Naive thymus-derived CD4-positive, alpha-beta T cell (primary cell): Measurements from ENCODE around the gene GCHFR. TPM values are rescaled to one million over a fixed set of nuclear protein-coding genes. Genes with fewer than 3 reads are reported as not detected.

Experiments
- ATAC-seq: fragments of 150-1000 bp; cut with Tn5 transposase; 2 replicates; pipeline ENCODE4 v1.10.0; 2021; ENCODE audit warnings: mild to moderate bottlenecking, moderate library complexity
- CTCF ChIA-PET: fragments of 350-600 bp; sonication (Branson Sonifier 250); formaldehyde crosslinking; loops from one replicate; lab custom pipeline; 2021; ENCODE audit warnings: antibody characterized with exemption; lab: Charles Lee
- POLR2A ChIA-PET: fragments of 350-600 bp; sonication (Branson Sonifier 250); formaldehyde crosslinking; loops from one replicate; lab custom pipeline; 2021; ENCODE audit warnings: antibody characterized with exemption, inconsistent platforms; lab: Charles Lee
- DNase-seq, 9 donors: peaks; one replicate each; pipeline versions ENCODE4 v3.0.0 to v3.0.0-alpha.2; 2020 to 2022; ENCODE audit warnings: mixed read lengths in 1 of 9
- H3K27ac ChIP-seq: one replicate; pipeline ENCODE4 v1.7.0; 2013; ENCODE audit warnings: mild to moderate bottlenecking, low read depth, low read length, moderate library complexity
- H3K27me3 ChIP-seq, 2 donors: one replicate each; pipeline ENCODE4 v1.7.0; 2013; ENCODE audit warnings: low read length in 2 of 2, mild to moderate bottlenecking in 2 of 2, moderate library complexity in 2 of 2; ENCODE audit not compliant: control insufficient read depth in 2 of 2, insufficient read depth in 2 of 2
- H3K36me3 ChIP-seq, 3 experiments: 1 replicate in 2 of 3; 2 replicates in 1 of 3; pipeline ENCODE4 v1.7.0; 2013; ENCODE audit warnings: low read length in 3 of 3, mild to moderate bottlenecking in 3 of 3, moderate library complexity in 1 of 3; ENCODE audit not compliant: insufficient read depth in 3 of 3, control insufficient read depth in 2 of 3
- H3K4me1 ChIP-seq, 2 donors: one replicate each; pipeline ENCODE4 v1.7.0; 2013; ENCODE audit warnings: low read length in 2 of 2, mild to moderate bottlenecking in 2 of 2, moderate library complexity in 1 of 2; ENCODE audit not compliant: control insufficient read depth in 2 of 2, insufficient read depth in 2 of 2
- H3K4me3 ChIP-seq: 2 replicates; pipeline ENCODE4 v1.7.0; 2013; ENCODE audit warnings: mild to moderate bottlenecking, low read length
- H3K9me3 ChIP-seq, 3 experiments: 1 replicate in 2 of 3; 2 replicates in 1 of 3; pipeline ENCODE4 v1.7.0; 2013; ENCODE audit warnings: low read length in 3 of 3; ENCODE audit not compliant: control insufficient read depth in 2 of 3
- H3K27ac Mint-ChIP-seq, 9 donors: one replicate each; pipeline ENCODE4 v1.8.0; 2020 to 2022; ENCODE audit warnings: mixed read lengths in 9 of 9, mild to moderate bottlenecking in 8 of 9, moderate library complexity in 5 of 9, inconsistent platforms in 2 of 9
- H3K27me3 Mint-ChIP-seq, 5 donors: one replicate each; pipeline ENCODE4 v1.8.0; 2021 to 2022; ENCODE audit warnings: mixed read lengths in 5 of 5, mild to moderate bottlenecking in 1 of 5
- H3K36me3 Mint-ChIP-seq, 5 donors: one replicate each; pipeline ENCODE4 v1.8.0; 2020 to 2022; ENCODE audit warnings: mixed read lengths in 5 of 5, mild to moderate bottlenecking in 3 of 5, inconsistent platforms in 1 of 5
- H3K4me1 Mint-ChIP-seq, 7 donors: one replicate each; pipeline ENCODE4 v1.8.0; 2020 to 2022; ENCODE audit warnings: mixed read lengths in 7 of 7, mild to moderate bottlenecking in 3 of 7, inconsistent platforms in 1 of 7
- H3K4me3 Mint-ChIP-seq, 10 donors: one replicate each; pipeline ENCODE4 v1.8.0; 2020 to 2022; ENCODE audit warnings: mild to moderate bottlenecking in 10 of 10, mixed read lengths in 10 of 10, moderate library complexity in 6 of 10, inconsistent platforms in 2 of 10
- H3K9me3 Mint-ChIP-seq, 11 donors: one replicate each; pipeline ENCODE4 v1.8.0; 2020 to 2022; ENCODE audit warnings: mixed read lengths in 11 of 11, mild to moderate bottlenecking in 4 of 11, inconsistent platforms in 1 of 11, moderate library complexity in 1 of 11
- intact Hi-C, 2 donors: fragments of 100-400 bp; cut with micrococcal nuclease; formaldehyde crosslinking; loops; one replicate each; pipeline ENCODE4 v1.15.1; 2023
- polyA plus RNA-seq, 2 donors: library from polyadenylated mRNA; unstranded; fragments of 300-500 nt; fragmentation: Illumina TruSeq; gene quantifications; one replicate each; pipeline ENCODE4 v1.2.3, GENCODE V29; 2021
- total RNA-seq, 6 experiments: library from RNA in 5 of 6; stranded (reverse) in 5 of 6; gene quantifications; 1 replicate in 5 of 6; 2 replicates in 1 of 6; pipeline ENCODE4 v1.2.3 and lab custom pipeline; 2021 to 2026

Gene GCHFR
- total and polyA plus RNA-seq, 7 experiments from 2014 or later: 14.5 to 83.2 (median 22.1) TPM

GRCh38 chr15:40770147-40770721 lies 6.4 kb downstream of the GCHFR start:
- H3K27me3 Mint-ChIP-seq: no peaks in the 10 kb centered on the region
- peak overlapping the region; percentile 59 for H3K27ac ChIP-seq
- DNase-seq (no peak), ATAC-seq (no peak)
- CTCF ChIA-PET: interaction anchor here (0.7 to 2.1 kb wide), 3 partner anchors 12 to 26 kb away, joined by 3 to 10 read pairs (median 6); no protein-coding TSS in a partner anchor
- no peaks in the 10 kb centered on the region for H3K9me3 ChIP-seq
- peaks cover 0 to 52% (median 8%) of the 10 kb centered on the region in 3 experiments for H3K36me3 ChIP-seq
- intact Hi-C loops: no loop called here
- POLR2A ChIA-PET: interaction anchor here (2.7 kb wide), 1 partner anchor 75 kb away, joined by 13 read pairs; the partner anchor contains the start of gene RAD51
- peaks cover 0 to 16% (median 8%) of the 10 kb centered on the region in 5 donors for H3K36me3 Mint-ChIP-seq
- H3K4me3 Mint-ChIP-seq: peak overlapping the region in 8 of 10 donors; percentile 29 to 73 (median 58)
- H3K9me3 Mint-ChIP-seq: no peaks in the 10 kb centered on the region
- H3K27me3 ChIP-seq: no peaks in the 10 kb centered on the region
- no peak overlapping the region for H3K4me3 ChIP-seq
- H3K27ac Mint-ChIP-seq: peak overlapping the region; percentile 80 to 93 (median 88)
- H3K4me1 ChIP-seq: peaks cover 3 to 20% of the 10 kb centered on the region in 2 donors
- peaks cover 22 to 39% (median 28%) of the 10 kb centered on the region in 7 donors for H3K4me1 Mint-ChIP-seq

- Mint-ChIP-seq H3K4me1 (peaks cover 17 to 29% (median 23%) of the 10 kb centered on the region in 7 donors), H3K36me3 (peaks cover 0 to 16% (median 8%) of the 10 kb centered on the region in 5 donors), H3K27me3 (no peaks in the 10 kb centered on the region), H3K9me3 (no peaks in the 10 kb centered on the region), H3K27ac (peak overlapping the region in 1 of 9 donors; percentile 25), H3K4me3 (no peak overlapping the region)
- Histone ChIP-seq H3K4me3 (no peak overlapping the region), H3K36me3 (peaks cover 0 to 63% (median 18%) of the 10 kb centered on the region in 3 experiments), H3K27me3 (no peaks in the 10 kb centered on the region), H3K4me1 (peaks cover 0 to 17% of the 10 kb centered on the region in 2 donors), H3K27ac (no peak overlapping the region), H3K9me3 (no peaks in the 10 kb centered on the region)
- intact Hi-C loops: no loop called here
- ChIA-PET CTCF (interaction anchor here (0.6 to 2.1 kb wide), 2 partner anchors 11 to 18 kb away, joined by 3 to 10 read pairs; no protein-coding TSS in a partner anchor), POLR2A (interaction anchor here (2.7 kb wide), 1 partner anchor 76 kb away, joined by 13 read pairs; the partner anchor contains the start of gene RAD51)
- ATAC-seq (no peak), DNase-seq (no peak)
Measured at GRCh38 chr15:40771242-40771641, 7.4 kb downstream of the GCHFR start.

GRCh38 chr15:40772014-40772413 lies 8.1 kb downstream of the GCHFR start:
- Mint-ChIP-seq H3K36me3 (peaks cover 0 to 23% (median 8%) of the 10 kb centered on the region in 5 donors), H3K27ac (peak overlapping the region in 1 of 9 donors; percentile 36), H3K27me3 (no peaks in the 10 kb centered on the region), H3K4me3 (no peak overlapping the region), H3K4me1 (peaks cover 19 to 33% (median 24%) of the 10 kb centered on the region in 7 donors), H3K9me3 (no peaks in the 10 kb centered on the region)
- intact Hi-C loops: no loop called here
- Histone ChIP-seq H3K27ac (no peak overlapping the region), H3K4me3 (no peak overlapping the region), H3K9me3 (no peaks in the 10 kb centered on the region), H3K27me3 (no peaks in the 10 kb centered on the region), H3K36me3 (peaks cover 0 to 68% (median 18%) of the 10 kb centered on the region in 3 experiments), H3K4me1 (peaks cover 7 to 17% of the 10 kb centered on the region in 2 donors)
- ChIA-PET POLR2A (no interaction called here), CTCF (interaction anchor here (2.1 kb wide), 1 partner anchor 10 kb away, joined by 10 read pairs; no protein-coding TSS in a partner anchor)
- DNase-seq (no peak), ATAC-seq (no peak)

DNA sequence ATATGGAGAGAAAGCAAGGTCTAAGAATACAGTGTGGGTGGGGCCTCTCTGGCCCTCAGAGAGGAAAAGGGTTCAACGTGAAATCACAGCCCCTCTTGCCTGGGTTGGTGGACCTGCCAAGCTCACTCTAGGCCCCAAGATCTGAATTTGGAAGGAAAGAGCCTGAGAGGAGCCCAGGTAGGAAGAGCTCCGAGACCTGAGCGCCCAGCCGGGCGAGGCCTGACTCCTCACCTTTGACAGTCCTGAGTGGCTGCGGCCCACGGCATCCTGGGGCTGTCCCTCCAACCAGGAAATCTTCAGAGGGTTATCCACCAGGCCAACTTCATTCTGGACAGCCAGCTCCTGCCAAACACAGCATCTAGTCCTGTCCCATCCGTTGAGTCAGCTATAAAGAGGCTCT lies 9.6 kb downstream of the GCHFR start:
- H3K36me3 Mint-ChIP-seq: peaks cover 0 to 24% (median 8%) of the 10 kb centered on the region in 5 donors
- Histone ChIP-seq H3K4me3 (no peak overlapping the region), H3K36me3 (peaks cover 0 to 68% (median 18%) of the 10 kb centered on the region in 3 experiments), H3K27ac (no peak overlapping the region), H3K4me1 (peaks cover 11 to 15% of the 10 kb centered on the region in 2 donors), H3K9me3 (no peaks in the 10 kb centered on the region), H3K27me3 (no peaks in the 10 kb centered on the region)
- DNase-seq (no peak), ATAC-seq (no peak)
- no peaks in the 10 kb centered on the region for H3K27me3 Mint-ChIP-seq
- H3K4me3 Mint-ChIP-seq: no peak overlapping the region
- intact Hi-C loops: no loop called here
- peaks cover 17 to 31% (median 19%) of the 10 kb centered on the region in 7 donors for H3K4me1 Mint-ChIP-seq
- no peaks in the 10 kb centered on the region for H3K9me3 Mint-ChIP-seq
- CTCF ChIA-PET: interaction anchor here (1.0 kb wide), 1 partner anchor 9 kb away, joined by 3 read pairs; no protein-coding TSS in a partner anchor
- H3K27ac Mint-ChIP-seq: peak overlapping the region in 2 of 9 donors; percentile 13 to 33
- POLR2A ChIA-PET: no interaction called here

DNA sequence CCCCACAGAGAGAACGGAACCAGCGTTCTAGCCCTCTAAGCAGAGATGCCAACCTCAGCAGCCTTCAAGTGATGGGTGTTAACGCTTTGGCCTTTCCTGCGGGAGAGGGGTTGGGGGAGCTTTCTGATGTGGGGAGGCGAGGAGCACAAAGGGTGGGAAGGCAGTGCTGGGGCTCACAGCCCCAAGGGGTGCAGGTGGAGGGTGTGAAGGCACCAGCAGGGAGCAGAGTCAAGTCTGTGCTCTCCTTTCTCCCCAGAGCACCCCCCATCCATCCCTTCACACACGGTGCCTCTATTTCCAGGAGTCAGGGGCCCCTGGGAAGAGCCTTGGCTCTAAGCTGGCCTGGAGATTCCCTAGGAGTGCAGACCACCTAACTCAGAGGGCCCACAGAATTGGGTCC lies 10.0 kb downstream of the GCHFR start:
- intact Hi-C loops: no loop called here

GRCh38 chr15:40775007-40775406 lies 11.1 kb downstream of the GCHFR start:
- DNase-seq (no peak), ATAC-seq (no peak)
- Mint-ChIP-seq H3K4me1 (peaks cover 3 to 16% (median 4%) of the 10 kb centered on the region in 7 donors), H3K27me3 (no peaks in the 10 kb centered on the region), H3K27ac (peak overlapping the region in 1 of 9 donors; percentile 62), H3K9me3 (no peaks in the 10 kb centered on the region), H3K4me3 (no peak overlapping the region), H3K36me3 (peaks cover 3 to 32% (median 11%) of the 10 kb centered on the region in 5 donors)
- intact Hi-C loops: no loop called here
- Histone ChIP-seq H3K4me1 (peaks cover 0 to 11% of the 10 kb centered on the region in 2 donors), H3K27me3 (no peaks in the 10 kb centered on the region), H3K36me3 (peaks cover 7 to 83% (median 18%) of the 10 kb centered on the region in 3 experiments), H3K27ac (no peak overlapping the region), H3K9me3 (no peaks in the 10 kb centered on the region), H3K4me3 (no peak overlapping the region)
- ChIA-PET POLR2A (no interaction called here), CTCF (no interaction called here)

More for the DNA sequence above, 10.0 kb downstream of the GCHFR start:
- peaks cover 13 to 27% (median 15%) of the 10 kb centered on the region in 7 donors for H3K4me1 Mint-ChIP-seq
- peaks cover under 1 to 25% (median 8%) of the 10 kb centered on the region in 5 donors for H3K36me3 Mint-ChIP-seq
- no peak for DNase-seq
- no peak for ATAC-seq
- no peak overlapping the region for H3K4me3 ChIP-seq
- peak overlapping the region in 1 of 9 donors; percentile 33 for H3K27ac Mint-ChIP-seq
- H3K4me3 Mint-ChIP-seq: no peak overlapping the region
- H3K27me3 Mint-ChIP-seq: no peaks in the 10 kb centered on the region
- peaks cover 11% of the 10 kb centered on the region in 2 donors for H3K4me1 ChIP-seq
- no peaks in the 10 kb centered on the region for H3K9me3 Mint-ChIP-seq
- peaks cover 4 to 72% (median 18%) of the 10 kb centered on the region in 3 experiments for H3K36me3 ChIP-seq
- H3K27me3 ChIP-seq: no peaks in the 10 kb centered on the region
- ChIA-PET POLR2A (no interaction called here), CTCF (interaction anchor here (1.0 kb wide), 1 partner anchor 8 kb away, joined by 3 read pairs; no protein-coding TSS in a partner anchor)
- no peak overlapping the region for H3K27ac ChIP-seq
- H3K9me3 ChIP-seq: no peaks in the 10 kb centered on the region
